Neural progenitor cell (in vitro differentiated cells): Measurements from ENCODE around the gene RBP7.

ENCODE experiments used
- EZH2 ChIP-seq: fragments of 200-600 bp; sonication (generic); IDR thresholded peaks from 2 replicates; pipeline ENCODE4 v1.6.1; 2017; ENCODE audit warnings: antibody characterized with exemption, mild to moderate bottlenecking, moderate library complexity
- EZH2phosphoT487 ChIP-seq: fragments of 200-600 bp; sonication (generic); IDR thresholded peaks from 2 replicates; pipeline ENCODE4 v1.6.1; 2017; ENCODE audit warnings: antibody characterized with exemption
- TF ChIP-seq, protein P1 (sequence below): fragments of 200-600 bp; sonication (generic); IDR thresholded peaks from 2 replicates; pipeline ENCODE4 v1.5.1; 2017; ENCODE audit warnings: antibody characterized with exemption, mild to moderate bottlenecking

DNA sequence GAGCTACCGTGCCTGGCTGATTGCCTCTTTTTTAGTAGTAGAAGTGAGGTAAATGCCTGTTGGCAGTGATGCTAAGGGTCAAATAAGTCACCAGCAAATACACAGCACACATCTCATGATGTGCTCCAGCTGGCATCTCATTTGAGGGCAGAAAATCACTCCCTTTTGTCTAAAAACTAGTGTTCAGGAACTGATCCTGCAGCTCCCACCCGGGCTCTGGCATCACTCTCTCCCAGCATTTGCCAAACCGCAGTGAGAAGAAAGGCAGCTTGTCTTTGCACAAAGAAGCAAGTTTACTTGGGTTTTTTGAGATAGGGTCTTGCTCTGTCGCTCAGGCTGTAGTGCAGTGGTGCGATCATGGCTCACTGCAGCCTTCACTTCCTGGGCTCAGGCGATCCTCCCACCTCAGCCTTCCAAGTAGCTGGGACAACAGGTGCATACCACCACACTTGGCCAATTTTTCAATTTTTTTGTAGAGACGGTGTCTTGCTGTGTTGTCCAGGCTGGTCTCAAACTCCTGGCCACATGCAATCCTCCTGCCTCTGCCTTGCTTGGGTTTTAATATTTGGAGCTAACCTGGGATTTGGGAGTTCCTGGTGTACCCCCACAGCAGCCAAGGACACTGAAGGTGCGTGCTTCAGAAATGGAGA, 4.1 kb downstream of the RBP7 start:
- TF ChIP-seq, protein P1, sequence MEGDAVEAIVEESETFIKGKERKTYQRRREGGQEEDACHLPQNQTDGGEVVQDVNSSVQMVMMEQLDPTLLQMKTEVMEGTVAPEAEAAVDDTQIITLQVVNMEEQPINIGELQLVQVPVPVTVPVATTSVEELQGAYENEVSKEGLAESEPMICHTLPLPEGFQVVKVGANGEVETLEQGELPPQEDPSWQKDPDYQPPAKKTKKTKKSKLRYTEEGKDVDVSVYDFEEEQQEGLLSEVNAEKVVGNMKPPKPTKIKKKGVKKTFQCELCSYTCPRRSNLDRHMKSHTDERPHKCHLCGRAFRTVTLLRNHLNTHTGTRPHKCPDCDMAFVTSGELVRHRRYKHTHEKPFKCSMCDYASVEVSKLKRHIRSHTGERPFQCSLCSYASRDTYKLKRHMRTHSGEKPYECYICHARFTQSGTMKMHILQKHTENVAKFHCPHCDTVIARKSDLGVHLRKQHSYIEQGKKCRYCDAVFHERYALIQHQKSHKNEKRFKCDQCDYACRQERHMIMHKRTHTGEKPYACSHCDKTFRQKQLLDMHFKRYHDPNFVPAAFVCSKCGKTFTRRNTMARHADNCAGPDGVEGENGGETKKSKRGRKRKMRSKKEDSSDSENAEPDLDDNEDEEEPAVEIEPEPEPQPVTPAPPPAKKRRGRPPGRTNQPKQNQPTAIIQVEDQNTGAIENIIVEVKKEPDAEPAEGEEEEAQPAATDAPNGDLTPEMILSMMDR = no peak
- TF ChIP-seq EZH2 (no peak), EZH2phosphoT487 (no peak)
